Adipose tissue (tissue), 3 donors: ENCODE data around the gene VPS8. TPM values are rescaled to one million over a fixed set of nuclear protein-coding genes. Genes with fewer than 3 reads are reported as not detected.
"Not testable (repeated sequence)": the region's sequence is repeated elsewhere in the genome, so short reads cannot be mapped to it uniquely, and the experiment has no call there.

Experiments used
- H3K27ac ChIP-seq: one replicate; pipeline ENCODE4 v1.5.1; 2013; ENCODE audit warnings: low read depth, low read length
- WGBS, 3 donors: extraction: QIAGEN DNeasy Blood & Tissue Kit; methylation state at CpG; one replicate each; pipeline ENCODE4 v1.1.7; 2013; 5-methylcytosine and 5-hydroxymethylcytosine counted together
- polyA plus RNA-seq, 3 donors: library from polyadenylated mRNA; stranded (reverse); fragments of 200-250 nt; gene quantifications; one replicate each; pipeline ENCODE4 v1.2.3, GENCODE V29; 2013
- donor health status: healthy with polysubstance abuse.
- donor health status: Bipolar disorder and iron deficiency.
- donor health status: healthy.

VPS8 gene
- polyA plus RNA-seq, 3 donors = 7.0 to 9.1 (median 8.3) TPM

GRCh38 chr3:185003876-185004275 lies 191.9 kb downstream of the VPS8 start:
- WGBS, 3 donors = 95 to 98% (median 96%) methylated on average over 12 to 25 of the region's 28 CpGs
- not testable (repeated sequence) for H3K27ac ChIP-seq

- H3K27ac ChIP-seq = no peak overlapping the region
- WGBS, 3 donors = 94 to 100% (median 98%) methylated on average over 3 of the region's 3 CpGs
These were observed 197.7 kb downstream of the VPS8 start for GRCh38 chr3:185009650-185010049.

- 68 to 78% (median 78%) methylated on average over 12 of the region's 12 CpGs for WGBS, 3 donors
- not testable (repeated sequence) for H3K27ac ChIP-seq
These were observed 205.6 kb downstream of the VPS8 start for GRCh38 chr3:185017584-185017983.

GRCh38 chr3:185017996-185018395 lies 206.0 kb downstream of the VPS8 start:
- not testable (repeated sequence) for H3K27ac ChIP-seq
- 75 to 86% (median 75%) methylated on average over 6 of the region's 6 CpGs for WGBS, 3 donors

- 60 to 85% (median 65%) methylated on average over 1 of the region's 1 CpG for WGBS, 3 donors
- no peak overlapping the region for H3K27ac ChIP-seq
These were observed 209.3 kb downstream of the VPS8 start for GRCh38 chr3:185021256-185021655.

GRCh38 chr3:185024406-185024805 lies 212.4 kb downstream of the VPS8 start:
- 84 to 93% (median 88%) methylated on average over 3 of the region's 3 CpGs for WGBS, 3 donors
- H3K27ac ChIP-seq = no peak overlapping the region

GRCh38 chr3:185024966-185025365 lies 213.0 kb downstream of the VPS8 start:
- no peak overlapping the region for H3K27ac ChIP-seq
- 70 to 73% (median 72%) methylated on average over 2 of the region's 2 CpGs for WGBS, 3 donors

GRCh38 chr3:185028121-185028520 lies 216.2 kb downstream of the VPS8 start:
- 95 to 96% (median 95%) methylated on average over 3 of the region's 3 CpGs for WGBS, 3 donors
- H3K27ac ChIP-seq = no peak overlapping the region

GRCh38 chr3:185029086-185029485 lies 217.1 kb downstream of the VPS8 start:
- no peak overlapping the region for H3K27ac ChIP-seq
- 67 to 83% (median 70%) methylated on average over 1 of the region's 1 CpG for WGBS, 3 donors

GRCh38 chr3:185030399-185030798 lies 218.4 kb downstream of the VPS8 start:
- WGBS, 3 donors = 97 to 98% (median 98%) methylated on average over 3 of the region's 3 CpGs
- no peak overlapping the region for H3K27ac ChIP-seq

- 92 to 96% (median 94%) methylated on average over 3 of the region's 3 CpGs for WGBS, 3 donors
- no peak overlapping the region for H3K27ac ChIP-seq
These were observed 219.0 kb downstream of the VPS8 start for GRCh38 chr3:185030951-185031350.

GRCh38 chr3:185037801-185038200 lies 225.8 kb downstream of the VPS8 start:
- WGBS, 3 donors = 94 to 98% (median 94%) methylated on average over 1 of the region's 1 CpG
- no peak overlapping the region for H3K27ac ChIP-seq

- WGBS, 3 donors = 91 to 95% (median 95%) methylated on average over 1 of the region's 1 CpG
- H3K27ac ChIP-seq = no peak overlapping the region
These were observed 228.5 kb downstream of the VPS8 start for GRCh38 chr3:185040425-185040824.

GRCh38 chr3:185041540-185041939 lies 229.6 kb downstream of the VPS8 start:
- WGBS, 3 donors = 93 to 97% (median 95%) methylated on average over 4 of the region's 4 CpGs
- H3K27ac ChIP-seq = no peak overlapping the region

GRCh38 chr3:185042312-185043050 lies 230.5 kb downstream of the VPS8 start:
- H3K27ac ChIP-seq = no peak overlapping the region
- 59 to 82% (median 66%) methylated on average over 7 of the region's 7 CpGs for WGBS, 3 donors

- no peak overlapping the region for H3K27ac ChIP-seq
- WGBS, 3 donors = 15 to 45% (median 38%) methylated on average over 1 of the region's 1 CpG
These were observed 234.2 kb downstream of the VPS8 start for GRCh38 chr3:185046164-185046515.

GRCh38 chr3:185046603-185047002 lies 234.6 kb downstream of the VPS8 start:
- no peak overlapping the region for H3K27ac ChIP-seq
- 79 to 84% (median 81%) methylated on average over 4 of the region's 4 CpGs for WGBS, 3 donors

GRCh38 chr3:185049710-185050109 lies 237.7 kb downstream of the VPS8 start:
- no peak overlapping the region for H3K27ac ChIP-seq
- WGBS, 3 donors = 96 to 97% (median 96%) methylated on average over 4 of the region's 4 CpGs

- WGBS, 3 donors = 79 to 80% (median 79%) methylated on average over 8 of the region's 8 CpGs
These were observed 239.8 kb downstream of the VPS8 start for GRCh38 chr3:185051801-185052200.

GRCh38 chr3:185052631-185053030 lies 240.7 kb downstream of the VPS8 start:
- H3K27ac ChIP-seq = no peak overlapping the region
- WGBS, 3 donors = 81 to 96% (median 84%) methylated on average over 6 of the region's 6 CpGs

More at GRCh38 chr3:185051801-185052200, 239.8 kb downstream of the VPS8 start:
- H3K27ac ChIP-seq = no peak overlapping the region
